Epithelial cell of proximal tubule (primary cell): ENCODE data around the gene NLE1. TPM values are rescaled to one million over a fixed set of nuclear protein-coding genes. Genes with fewer than 3 reads are reported as not detected.

Experiments
- DNase-seq: peaks from one replicate; pipeline ENCODE4 v3.0.0-alpha.2; 2011; ENCODE audit warnings: low read depth
- H3K4me3 ChIP-seq: 2 replicates; pipeline ENCODE4 v1.5.1; 2011; ENCODE audit warnings: low read depth, mild to moderate bottlenecking, low read length
- CTCF ChIP-seq: conservative IDR thresholded peaks from 2 replicates; pipeline ENCODE4 v1.5.1; 2012; ENCODE audit warnings: low read depth, mild to moderate bottlenecking, low read length
- total RNA-seq: library from RNA; depleted of rRNA; stranded (reverse); fragments of >200 nt; gene quantifications from 2 replicates; pipeline ENCODE4 v1.2.3, GENCODE V29; 2015

Gene NLE1
- total RNA-seq: 27.0 and 38.8 TPM in 2 replicates

- peak; percentile 70 for TF ChIP-seq CTCF
- peak; percentile 3 for DNase-seq
- H3K4me3 ChIP-seq: peak within 1 kb of the TSS; percentile 98
These were observed at the start of gene NLE1 for GRCh38 chr17:35141681-35142466. Gene NLE1 (minus strand): TSS chr17:35142303. CDS start chr17:35142275, 28 bp downstream.

- no peak overlapping the region for H3K4me3 ChIP-seq
- no peak for DNase-seq
- no peak for TF ChIP-seq CTCF
These were observed 49.0 kb upstream of the NLE1 start for GRCh38 chr17:35191001-35191695.

- H3K4me3 ChIP-seq: no peak overlapping the region
- no peak for TF ChIP-seq CTCF
- DNase-seq: no peak
These were observed 47.2 kb upstream of the NLE1 start for GRCh38 chr17:35189291-35189690.

GRCh38 chr17:35188111-35188510, 46.0 kb upstream of the NLE1 start:
- no peak for TF ChIP-seq CTCF
- no peak for DNase-seq
- no peak overlapping the region for H3K4me3 ChIP-seq

DNA sequence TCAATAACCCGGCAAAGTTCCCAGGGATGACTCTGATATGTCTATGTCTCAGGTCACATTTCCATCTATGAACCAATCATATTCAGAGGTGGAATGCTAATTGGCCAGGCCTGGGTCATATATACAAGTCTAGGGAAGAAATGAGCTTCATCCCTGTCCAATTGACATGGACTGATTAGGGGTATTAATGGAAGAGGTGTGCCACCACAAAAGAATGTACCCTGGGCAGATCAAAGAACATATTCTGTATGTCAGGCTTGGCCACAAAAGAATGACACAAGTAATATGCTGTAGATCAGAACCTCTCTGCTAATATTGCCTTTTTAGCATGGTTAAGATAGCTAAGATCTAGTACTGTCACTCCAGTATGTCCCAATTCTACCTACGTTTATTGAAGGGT, 45.4 kb upstream of the NLE1 start:
- no peak for DNase-seq
- TF ChIP-seq CTCF: no peak
- H3K4me3 ChIP-seq: no peak overlapping the region

GRCh38 chr17:35185849-35186248, 43.7 kb upstream of the NLE1 start:
- DNase-seq: no peak
- H3K4me3 ChIP-seq: no peak overlapping the region
- TF ChIP-seq CTCF: no peak
